ENCODE data around the gene ZNF155.

The ZNF155 gene

DNA sequence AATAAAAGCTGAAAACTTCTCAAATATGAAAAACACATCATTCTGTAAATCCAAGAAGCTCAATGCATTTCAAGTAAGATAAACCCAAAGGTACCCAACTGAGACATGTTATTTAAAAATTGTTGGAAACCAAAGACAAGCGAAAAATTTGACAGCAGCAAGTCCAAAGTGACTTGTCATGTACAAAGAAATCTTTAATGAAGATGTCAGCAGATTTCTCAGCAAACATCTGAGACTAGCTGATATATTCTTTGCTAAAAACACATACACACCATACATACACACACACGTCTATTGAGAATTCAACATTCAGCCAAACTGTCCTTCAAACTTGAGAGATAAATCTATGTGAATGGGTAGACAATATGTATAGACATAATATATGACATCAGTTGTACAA lies 35.5 kb downstream of the ZNF155 start:
- DNase-seq, result no peak
- Histone ChIP-seq H3K36me3 (no peaks in the 10 kb centered on the region), H3K4me3 (ENCODE audit: low read depth, low read length) (no peak overlapping the region), H3K27me3 (no peaks in the 10 kb centered on the region), H3K9me3 (no peaks in the 10 kb centered on the region; the same call in 1 of the 2 replicates), H3K4me1 (no peaks in the 10 kb centered on the region)
- TF ChIP-seq, protein P1, sequence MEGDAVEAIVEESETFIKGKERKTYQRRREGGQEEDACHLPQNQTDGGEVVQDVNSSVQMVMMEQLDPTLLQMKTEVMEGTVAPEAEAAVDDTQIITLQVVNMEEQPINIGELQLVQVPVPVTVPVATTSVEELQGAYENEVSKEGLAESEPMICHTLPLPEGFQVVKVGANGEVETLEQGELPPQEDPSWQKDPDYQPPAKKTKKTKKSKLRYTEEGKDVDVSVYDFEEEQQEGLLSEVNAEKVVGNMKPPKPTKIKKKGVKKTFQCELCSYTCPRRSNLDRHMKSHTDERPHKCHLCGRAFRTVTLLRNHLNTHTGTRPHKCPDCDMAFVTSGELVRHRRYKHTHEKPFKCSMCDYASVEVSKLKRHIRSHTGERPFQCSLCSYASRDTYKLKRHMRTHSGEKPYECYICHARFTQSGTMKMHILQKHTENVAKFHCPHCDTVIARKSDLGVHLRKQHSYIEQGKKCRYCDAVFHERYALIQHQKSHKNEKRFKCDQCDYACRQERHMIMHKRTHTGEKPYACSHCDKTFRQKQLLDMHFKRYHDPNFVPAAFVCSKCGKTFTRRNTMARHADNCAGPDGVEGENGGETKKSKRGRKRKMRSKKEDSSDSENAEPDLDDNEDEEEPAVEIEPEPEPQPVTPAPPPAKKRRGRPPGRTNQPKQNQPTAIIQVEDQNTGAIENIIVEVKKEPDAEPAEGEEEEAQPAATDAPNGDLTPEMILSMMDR (IDR thresholded peaks at IDR 0.05; ENCODE audit: low read depth, low read length), result no peak

DNA sequence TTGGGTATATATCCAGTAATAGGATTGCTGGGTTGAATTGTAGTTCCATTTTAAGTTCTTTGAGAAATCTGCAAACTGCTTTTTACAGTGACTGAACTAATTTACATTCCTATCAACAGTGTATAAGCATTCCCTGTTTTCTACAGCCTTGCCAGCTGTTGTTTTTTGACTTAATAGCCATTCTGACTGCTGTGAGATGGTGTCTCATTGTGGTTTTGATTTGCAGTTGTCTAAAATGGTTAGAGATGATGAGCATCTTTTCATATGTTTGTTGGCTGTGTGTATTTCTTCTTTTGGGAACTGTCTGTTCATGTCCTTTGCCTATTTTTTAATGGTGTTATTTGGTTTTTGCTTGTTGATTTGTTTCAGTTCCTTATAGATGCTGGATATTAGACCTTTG lies 37.2 kb downstream of the ZNF155 start:
- TF ChIP-seq, protein P1 (IDR thresholded peaks at IDR 0.05; ENCODE audit: low read depth, low read length), result no peak
- Histone ChIP-seq H3K4me3 (ENCODE audit: low read depth, low read length) (no peak overlapping the region), H3K4me1 (no peaks in the 10 kb centered on the region), H3K36me3 (no peaks in the 10 kb centered on the region), H3K27me3 (no peaks in the 10 kb centered on the region), H3K9me3 (no peaks in the 10 kb centered on the region; the same call in 1 of the 2 replicates)
- no peak for DNase-seq

DNA sequence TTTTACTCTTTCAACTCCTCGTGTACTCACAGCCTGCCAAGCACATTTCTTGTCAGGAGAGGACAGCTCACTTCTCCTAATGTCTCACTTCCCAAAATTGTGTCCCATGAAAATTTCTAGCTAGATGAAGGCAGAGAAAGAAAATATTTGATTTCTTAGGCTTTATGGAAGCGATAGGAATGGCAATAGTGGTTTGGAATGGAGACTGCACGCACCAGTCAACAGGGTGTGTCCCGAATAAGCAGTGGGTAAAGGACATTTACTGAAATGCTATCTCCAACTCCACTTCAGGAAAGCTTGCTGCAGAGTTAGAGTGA lies 40.9 kb downstream of the ZNF155 start:
- H3K36me3 ChIP-seq, result peaks cover 17% of the 10 kb centered on the region
- H3K27me3 ChIP-seq, result no peaks in the 10 kb centered on the region
- no peaks in the 10 kb centered on the region for H3K4me1 ChIP-seq
- TF ChIP-seq, protein P1 (IDR thresholded peaks at IDR 0.05; ENCODE audit: low read depth, low read length), result no peak
- H3K4me3 ChIP-seq (ENCODE audit: low read depth, low read length), result peak overlapping the region; percentile 76
- no peaks in the 10 kb centered on the region for H3K9me3 ChIP-seq
- DNase-seq, result no peak

DNA sequence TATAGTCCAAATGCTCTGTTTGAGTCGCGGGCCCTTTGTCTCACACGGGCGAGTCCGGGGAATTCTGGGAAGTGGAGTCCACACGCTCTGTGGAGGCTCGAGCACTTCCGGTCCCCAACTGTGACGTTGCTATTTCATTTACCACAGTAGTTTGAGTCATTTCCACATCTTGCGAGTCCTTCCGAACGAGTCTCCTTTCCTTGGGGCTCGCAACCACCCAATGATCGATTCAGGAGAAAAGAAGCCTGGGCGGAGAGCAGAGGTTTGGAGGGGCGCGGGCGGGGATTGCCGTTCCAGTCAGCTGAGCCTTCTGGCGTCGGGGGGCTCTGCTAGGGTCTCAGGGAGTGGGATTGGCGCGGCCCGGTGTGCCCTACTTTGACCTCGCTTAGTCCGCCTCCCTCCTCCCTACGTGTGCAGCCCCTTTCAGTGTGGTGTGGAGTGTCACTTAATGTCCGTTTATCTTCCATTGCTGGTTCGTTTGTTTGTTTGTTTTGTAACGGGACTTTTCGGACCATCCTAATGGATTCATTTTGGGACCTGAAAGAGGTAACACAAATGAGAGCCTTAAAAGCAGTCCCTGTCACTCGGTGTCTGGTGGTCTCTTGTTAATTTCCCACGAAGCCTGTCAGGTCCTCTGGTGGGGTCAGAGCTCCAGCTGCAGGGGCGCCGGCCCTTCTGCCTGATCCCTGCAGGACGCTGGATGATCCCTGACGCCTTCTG lies 41.4 kb downstream of the ZNF155 start, which contains the start of gene ZNF222:
Gene ZNF222, plus strand, starts transcription at position 163 of the 720 bp plus-strand sequence. Its CDS starts 58 bp downstream, at position 221.
- peaks cover 18% of the 10 kb centered on the region for H3K36me3 ChIP-seq
- H3K9me3 ChIP-seq, result no peaks in the 10 kb centered on the region
- no peaks in the 10 kb centered on the region for H3K4me1 ChIP-seq
- TF ChIP-seq, protein P1 (IDR thresholded peaks at IDR 0.05; ENCODE audit: low read depth, low read length), result no peak
- peak; percentile 81 for DNase-seq
- no peaks in the 10 kb centered on the region for H3K27me3 ChIP-seq
- peak within 1 kb of the TSS; percentile 76 for H3K4me3 ChIP-seq (ENCODE audit: low read depth, low read length)

DNA sequence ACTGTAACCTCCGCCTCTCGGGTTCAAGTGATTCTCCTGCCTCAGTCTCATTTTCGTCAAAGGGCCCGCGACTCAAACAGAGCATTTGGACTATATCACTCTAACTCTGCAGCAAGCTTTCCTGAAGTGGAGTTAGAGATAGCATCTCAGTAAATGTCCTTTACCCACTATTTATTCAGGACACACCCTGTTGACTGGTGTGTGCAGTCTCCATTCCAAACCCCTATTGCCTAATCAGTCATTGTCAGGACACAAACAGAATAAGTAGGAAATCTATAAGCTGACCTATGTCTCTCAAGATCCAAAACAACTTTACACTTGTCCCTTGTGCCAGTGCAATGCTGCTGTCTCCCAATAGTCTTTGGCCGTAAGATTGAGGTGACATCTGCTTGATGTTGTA lies 42.6 kb downstream of the ZNF155 start:
- TF ChIP-seq, protein P1 (IDR thresholded peaks at IDR 0.05; ENCODE audit: low read depth, low read length), result no peak
- Histone ChIP-seq H3K9me3 (peaks cover 3% of the 10 kb centered on the region), H3K36me3 (peaks cover 30% of the 10 kb centered on the region), H3K4me1 (no peaks in the 10 kb centered on the region), H3K27me3 (no peaks in the 10 kb centered on the region), H3K4me3 (ENCODE audit: low read depth, low read length) (no peak overlapping the region)
- no peak for DNase-seq

DNA sequence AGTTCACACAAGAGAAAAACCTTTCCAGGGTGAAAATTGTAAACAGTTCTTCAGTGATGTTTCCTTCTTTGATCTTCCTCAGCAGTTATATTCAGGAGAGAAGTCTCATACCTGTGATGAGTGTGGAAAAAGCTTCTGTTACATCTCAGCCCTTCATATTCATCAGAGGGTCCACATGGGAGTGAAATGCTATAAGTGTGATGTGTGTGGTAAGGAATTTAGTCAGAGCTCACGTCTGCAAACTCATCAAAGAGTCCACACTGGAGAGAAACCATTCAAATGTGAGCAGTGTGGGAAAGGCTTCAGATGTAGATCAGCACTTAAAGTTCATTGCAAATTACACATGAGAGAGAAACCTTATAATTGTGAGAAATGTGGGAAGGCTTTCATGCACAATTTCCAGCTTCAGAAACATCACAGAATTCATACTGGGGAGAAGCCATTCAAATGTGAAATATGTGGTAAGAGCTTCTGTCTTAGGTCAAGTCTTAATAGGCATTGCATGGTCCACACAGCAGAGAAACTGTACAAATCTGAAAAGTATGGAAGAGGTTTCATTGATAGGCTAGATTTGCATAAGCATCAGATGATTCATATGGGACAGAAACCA lies 48.1 kb downstream of the ZNF155 start:
- Histone ChIP-seq H3K4me3 (ENCODE audit: low read depth, low read length) (no peak overlapping the region), H3K36me3 (peaks cover 43% of the 10 kb centered on the region), H3K4me1 (no peaks in the 10 kb centered on the region), H3K9me3 (peaks cover 10% of the 10 kb centered on the region), H3K27me3 (no peaks in the 10 kb centered on the region)
- DNase-seq, result no peak
- TF ChIP-seq, protein P1 (IDR thresholded peaks at IDR 0.05; ENCODE audit: low read depth, low read length), result no peak

All from BE2C (cell line).